HEK293 (cell line): ENCODE data around the gene MPV17.

Experiments
- CTCF ChIA-PET: fragments of 350-600 bp; formaldehyde crosslinking; extraction: SDS; loops from one replicate; lab custom pipeline; 2021; ENCODE audit warnings: antibody characterized with exemption; lab: Yijun Ruan, JAX
- POLR2A ChIA-PET: fragments of 300-600 bp; formaldehyde crosslinking; extraction: SDS; loops from one replicate; lab custom pipeline; 2020; ENCODE audit warnings: antibody characterized with exemption, inconsistent platforms; lab: Yijun Ruan, JAX
- H3K27ac ChIP-seq: fragments of 200-500 bp; sonication (Bioruptor generic); 2 replicates; pipeline ENCODE4 v1.5.1; 2014; ENCODE audit warnings: low read depth, low read length, control low read depth, inconsistent platforms; ENCODE audit errors: extremely low read depth
- H3K36me3 ChIP-seq, 2 experiments: fragments of 200-500 bp in 1 of 2; sonication (Bioruptor generic) in 1 of 2; 1 replicate in 1 of 2; 2 replicates in 1 of 2; pipeline ENCODE4 v1.5.1; 2014 to 2017; ENCODE audit warnings: inconsistent platforms in 2 of 2, low read length in 2 of 2; ENCODE audit not compliant: control insufficient read depth in 2 of 2, insufficient read depth in 1 of 2
- H3K4me1 ChIP-seq: fragments of 200-500 bp; sonication (Bioruptor generic); 2 replicates; pipeline ENCODE4 v1.5.1; 2014; ENCODE audit warnings: mild to moderate bottlenecking, low read length, inconsistent platforms; ENCODE audit not compliant: control insufficient read depth, insufficient read depth
- H3K4me3 ChIP-seq: 2 replicates; pipeline ENCODE4 v1.5.1; 2011; ENCODE audit warnings: low read depth, mild to moderate bottlenecking, control low read depth, low read length, moderate library complexity
- H3K9me3 ChIP-seq: fragments of 200-500 bp; sonication (Bioruptor generic); 2 replicates; pipeline ENCODE4 v1.5.1; 2014; ENCODE audit warnings: low read depth, low read length, inconsistent platforms; ENCODE audit not compliant: control insufficient read depth, insufficient read depth
- CTCF ChIP-seq: fragments of 450-650 bp; formaldehyde crosslinking; IDR thresholded peaks from 2 replicates; pipeline ENCODE4 v1.5.1; 2016; ENCODE audit warnings: missing biosample characterization, missing genetic modification characterization
- GLIS1 ChIP-seq: fragments of 450-650 bp; formaldehyde crosslinking; IDR thresholded peaks from 2 replicates; pipeline ENCODE4 v1.5.1; 2016; ENCODE audit warnings: missing biosample characterization, missing genetic modification characterization
- HOXA7 ChIP-seq: sonication (generic); formaldehyde crosslinking; IDR thresholded peaks from 2 replicates; pipeline ENCODE4 v1.8.1; 2022; ENCODE audit warnings: missing genetic modification reagents, borderline replicate concordance
- KLF17 ChIP-seq: fragments of 450-650 bp; formaldehyde crosslinking; IDR thresholded peaks from 2 replicates; pipeline ENCODE4 v1.5.1; 2016; ENCODE audit warnings: missing biosample characterization, missing genetic modification characterization
- KLF8 ChIP-seq: fragments of 450-650 bp; formaldehyde crosslinking; IDR thresholded peaks from 2 replicates; pipeline ENCODE4 v1.5.1; 2016; ENCODE audit warnings: missing biosample characterization, missing genetic modification characterization
- MZF1 ChIP-seq: fragments of 450-650 bp; formaldehyde crosslinking; IDR thresholded peaks from 2 replicates; pipeline ENCODE4 v1.5.1; 2017; ENCODE audit warnings: missing biosample characterization, missing genetic modification characterization, borderline replicate concordance
- PRDM10 ChIP-seq: fragments of 450-650 bp; formaldehyde crosslinking; IDR thresholded peaks from 2 replicates; pipeline ENCODE4 v1.5.1; 2016; ENCODE audit warnings: missing biosample characterization, missing genetic modification characterization
- SCRT2 ChIP-seq: fragments of 450-650 bp; formaldehyde crosslinking; IDR thresholded peaks from 2 replicates; pipeline ENCODE4 v1.5.1; 2016; ENCODE audit warnings: missing biosample characterization, missing genetic modification characterization
- SETDB1 ChIP-seq: IDR thresholded peaks from one replicate; pipeline ENCODE4 v1.6.1; 2017; ENCODE audit warnings: mild to moderate bottlenecking, low read length, moderate library complexity, mixed read lengths; ENCODE audit not compliant: insufficient read length
- SP7 ChIP-seq: fragments of 450-650 bp; formaldehyde crosslinking; IDR thresholded peaks from 2 replicates; pipeline ENCODE4 v1.5.1; 2016; ENCODE audit warnings: missing biosample characterization, missing genetic modification characterization
- ZBTB17 ChIP-seq: fragments of 450-650 bp; formaldehyde crosslinking; IDR thresholded peaks from 2 replicates; pipeline ENCODE4 v1.5.1; 2016; ENCODE audit warnings: missing biosample characterization, missing genetic modification characterization
- ZBTB21 ChIP-seq: fragments of 450-650 bp; formaldehyde crosslinking; IDR thresholded peaks from 2 replicates; pipeline ENCODE4 v1.5.1; 2017; ENCODE audit warnings: missing biosample characterization, missing genetic modification characterization
- ZEB2 ChIP-seq: fragments of 450-650 bp; formaldehyde crosslinking; IDR thresholded peaks from 2 replicates; pipeline ENCODE4 v1.5.1; 2016; ENCODE audit warnings: missing biosample characterization, missing genetic modification characterization
- ZFP69B ChIP-seq: fragments of 450-650 bp; formaldehyde crosslinking; IDR thresholded peaks from 2 replicates; pipeline ENCODE4 v1.5.1; 2016; ENCODE audit warnings: missing biosample characterization, missing genetic modification characterization
- ZNF121 ChIP-seq: fragments of 450-650 bp; formaldehyde crosslinking; IDR thresholded peaks from 2 replicates; pipeline ENCODE4 v1.5.1; 2016; ENCODE audit warnings: missing biosample characterization, missing genetic modification characterization
- ZNF2 ChIP-seq: fragments of 450-650 bp; formaldehyde crosslinking; IDR thresholded peaks from 2 replicates; pipeline ENCODE4 v1.5.1; 2016; ENCODE audit warnings: missing biosample characterization, missing genetic modification characterization
- ZNF391 ChIP-seq: fragments of 450-650 bp; formaldehyde crosslinking; IDR thresholded peaks from 2 replicates; pipeline ENCODE4 v1.5.1; 2016; ENCODE audit warnings: low read depth, missing biosample characterization, missing genetic modification characterization, borderline replicate concordance
- ZNF394 ChIP-seq: fragments of 450-650 bp; formaldehyde crosslinking; IDR thresholded peaks from 2 replicates; pipeline ENCODE4 v1.5.1; 2016; ENCODE audit warnings: missing biosample characterization, missing genetic modification characterization, mild to moderate bottlenecking, moderate library complexity, borderline replicate concordance
- ZNF501 ChIP-seq: fragments of 450-650 bp; formaldehyde crosslinking; IDR thresholded peaks from 2 replicates; pipeline ENCODE4 v1.5.1; 2016; ENCODE audit warnings: missing biosample characterization, missing genetic modification characterization
- ZNF544 ChIP-seq: fragments of 450-650 bp; formaldehyde crosslinking; IDR thresholded peaks from 2 replicates; pipeline ENCODE4 v1.5.0; 2017; ENCODE audit warnings: missing biosample characterization, missing genetic modification characterization
- ZNF560 ChIP-seq: fragments of 450-650 bp; formaldehyde crosslinking; IDR thresholded peaks from 2 replicates; pipeline ENCODE4 v1.5.1; 2017; ENCODE audit warnings: missing biosample characterization, missing genetic modification characterization, borderline replicate concordance
- ZNF629 ChIP-seq: fragments of 450-650 bp; formaldehyde crosslinking; IDR thresholded peaks from 2 replicates; pipeline ENCODE4 v1.5.1; 2017; ENCODE audit warnings: missing biosample characterization, missing genetic modification characterization
- ZNF654 ChIP-seq: fragments of 450-650 bp; formaldehyde crosslinking; IDR thresholded peaks from 2 replicates; pipeline ENCODE4 v1.5.1; 2016; ENCODE audit warnings: low read depth, missing biosample characterization, missing genetic modification characterization
- ZNF658 ChIP-seq: fragments of 450-650 bp; formaldehyde crosslinking; IDR thresholded peaks from 2 replicates; pipeline ENCODE4; 2016; ENCODE audit warnings: missing biosample characterization, missing genetic modification characterization
- ZNF660 ChIP-seq: fragments of 450-650 bp; IDR thresholded peaks from 2 replicates; pipeline ENCODE4 v1.5.1; 2018; ENCODE audit warnings: missing biosample characterization, mild to moderate bottlenecking, missing genetic modification characterization
- TF ChIP-seq, protein P1 (sequence below): fragments of 450-650 bp; formaldehyde crosslinking; IDR thresholded peaks from 2 replicates; pipeline ENCODE4 v1.5.1; 2016; ENCODE audit warnings: missing biosample characterization, missing genetic modification characterization, low read depth
- TF ChIP-seq, protein P2 (sequence below): fragments of 450-650 bp; formaldehyde crosslinking; IDR thresholded peaks from 2 replicates; pipeline ENCODE4 v1.5.1; 2016; ENCODE audit warnings: missing biosample characterization, missing genetic modification characterization

Gene MPV17

GRCh38 chr2:27303093-27304025, 19.5 kb downstream of the MPV17 start:
- no peaks in the 10 kb centered on the region for H3K4me1 ChIP-seq
- no peaks in the 10 kb centered on the region for H3K9me3 ChIP-seq
- ChIA-PET POLR2A (interaction anchor here (1.0 to 1.5 kb wide), 6 partner anchors 8 to 270 kb away, joined by 3 to 10 read pairs (median 4); partner anchors contain the start of genes CAD, GTF3C2 and MPV17), CTCF (interaction anchor here (0.6 to 17.4 kb wide), 47 partner anchors 9 to 1633 kb away, joined by 3 to 211 read pairs (median 4); partner anchors contain the start of genes AGBL5, MPV17, SLC30A3 and TRIM54)
- H3K36me3 ChIP-seq, result peaks cover 0 to 3% of the 10 kb centered on the region in 2 experiments; a peak in 1 of 3 replicates
- no peak overlapping the region for H3K27ac ChIP-seq
- H3K4me3 ChIP-seq, result no peak overlapping the region
- TF ChIP-seq ZNF391 (no peak), ZNF660 (tag by site-specific recombination) (peak; percentile 49; the same call in 1 of the 2 replicates), ZNF501 (tag by site-specific recombination) (no peak), ZNF394 (peak; percentile 89; the same call in 1 of the 2 replicates), ZNF544 (tag by site-specific recombination) (no peak), HOXA7 (no peak), SP7 (tag by site-specific recombination) (peak; percentile 31), ZBTB21 (peak; percentile 70), MZF1 (tag by site-specific recombination) (no peak), PRDM10 (tag by site-specific recombination) (0 out of 2 replicates have a peak, but pooled peaks have one; percentile 13), ZEB2 (peak; percentile 36; the same call in 1 of the 2 replicates), ZNF560 (no peak), ZNF121 (tag by site-specific recombination) (peak; percentile 73), KLF8 (peak; percentile 26; the same call in 1 of the 2 replicates), KLF17 (tag by site-specific recombination) (peak; percentile 32; the same call in 1 of the 2 replicates), ZNF654 (peak; percentile 91), ZNF2 (peak; percentile 64; the same call in 1 of the 2 replicates), SCRT2 (peak; percentile 85), ZFP69B (tag by site-specific recombination) (0 out of 2 replicates have a peak, but pooled peaks have one; percentile 12), ZNF629 (peak; percentile 90), GLIS1 (tag by site-specific recombination) (0 out of 2 replicates have a peak, but pooled peaks have one; percentile 10), ZBTB17 (tag by site-specific recombination) (peak; percentile 79), SETDB1 (no peak), CTCF (tag by site-specific recombination) (peak; percentile 69; the same call in 1 of the 2 replicates), ZNF658 (tag by site-specific recombination) (no peak)
- TF ChIP-seq, protein P1, sequence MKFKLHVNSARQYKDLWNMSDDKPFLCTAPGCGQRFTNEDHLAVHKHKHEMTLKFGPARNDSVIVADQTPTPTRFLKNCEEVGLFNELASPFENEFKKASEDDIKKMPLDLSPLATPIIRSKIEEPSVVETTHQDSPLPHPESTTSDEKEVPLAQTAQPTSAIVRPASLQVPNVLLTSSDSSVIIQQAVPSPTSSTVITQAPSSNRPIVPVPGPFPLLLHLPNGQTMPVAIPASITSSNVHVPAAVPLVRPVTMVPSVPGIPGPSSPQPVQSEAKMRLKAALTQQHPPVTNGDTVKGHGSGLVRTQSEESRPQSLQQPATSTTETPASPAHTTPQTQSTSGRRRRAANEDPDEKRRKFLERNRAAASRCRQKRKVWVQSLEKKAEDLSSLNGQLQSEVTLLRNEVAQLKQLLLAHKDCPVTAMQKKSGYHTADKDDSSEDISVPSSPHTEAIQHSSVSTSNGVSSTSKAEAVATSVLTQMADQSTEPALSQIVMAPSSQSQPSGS (tag by site-specific recombination), result peak; percentile 89
- TF ChIP-seq, protein P2, sequence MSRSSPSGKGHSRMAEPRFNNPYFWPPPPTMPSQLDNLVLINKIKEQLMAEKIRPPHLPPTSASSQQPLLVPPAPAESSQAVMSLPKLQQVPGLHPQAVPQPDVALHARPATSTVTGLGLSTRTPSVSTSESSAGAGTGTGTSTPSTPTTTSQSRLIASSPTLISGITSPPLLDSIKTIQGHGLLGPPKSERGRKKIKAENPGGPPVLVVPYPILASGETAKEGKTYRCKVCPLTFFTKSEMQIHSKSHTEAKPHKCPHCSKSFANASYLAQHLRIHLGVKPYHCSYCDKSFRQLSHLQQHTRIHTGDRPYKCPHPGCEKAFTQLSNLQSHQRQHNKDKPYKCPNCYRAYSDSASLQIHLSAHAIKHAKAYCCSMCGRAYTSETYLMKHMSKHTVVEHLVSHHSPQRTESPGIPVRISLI (tag by site-specific recombination), result peak; percentile 94
